ENCODE measurements around the gene ITGAX.

ITGAX gene

GRCh38 chr16:31430380-31431052, 75.5 kb downstream of the ITGAX start:
- no peak overlapping the region for H3K4me3 ChIP-seq (ENCODE audit: low read depth, low read length)

Data from iPS-11a (cell line).